WTC11 (cell line): ENCODE results near the gene ANKMY2.

Experiments used
- CTCF ChIP-seq: fragments of 200-600 bp; IDR thresholded peaks from 2 replicates; pipeline ENCODE4 v1.8.0; 2022; ENCODE audit warnings: antibody characterized with exemption
- FOXP4 ChIP-seq: sonication (generic); formaldehyde crosslinking; IDR thresholded peaks from 2 replicates; pipeline ENCODE4 v1.8.0; 2022; ENCODE audit warnings: mild to moderate bottlenecking, missing genetic modification reagents
- IRF2 ChIP-seq: sonication (generic); formaldehyde crosslinking; IDR thresholded peaks from 2 replicates; pipeline ENCODE4 v1.8.0; 2022; ENCODE audit warnings: low read depth, missing genetic modification reagents, borderline replicate concordance
- JUN ChIP-seq: sonication (generic); formaldehyde crosslinking; IDR thresholded peaks from 2 replicates; pipeline ENCODE4 v1.8.0; 2023; ENCODE audit warnings: mild to moderate bottlenecking, missing genetic modification reagents
- NFE2L1 ChIP-seq: sonication (generic); formaldehyde crosslinking; IDR thresholded peaks from 2 replicates; pipeline ENCODE4 v1.8.1; 2023; ENCODE audit warnings: missing genetic modification reagents
- NFYB ChIP-seq: sonication (generic); formaldehyde crosslinking; conservative IDR thresholded peaks from 2 replicates; pipeline ENCODE4 v1.8.0; 2022; ENCODE audit warnings: low read depth, missing genetic modification reagents
- NR1H2 ChIP-seq: sonication (generic); formaldehyde crosslinking; IDR thresholded peaks from 2 replicates; pipeline ENCODE4 v1.9.0; 2021; ENCODE audit warnings: mild to moderate bottlenecking, moderate library complexity, missing genetic modification reagents
- SP1 ChIP-seq: sonication (generic); formaldehyde crosslinking; conservative IDR thresholded peaks from 2 replicates; pipeline ENCODE4 v1.8.1; 2022; ENCODE audit warnings: missing genetic modification reagents
- ZBTB43 ChIP-seq: sonication (generic); formaldehyde crosslinking; IDR thresholded peaks from 2 replicates; pipeline ENCODE4 v1.8.1; 2023; ENCODE audit warnings: mild to moderate bottlenecking, missing genetic modification reagents
- ZNF232 ChIP-seq: sonication (generic); formaldehyde crosslinking; IDR thresholded peaks from 2 replicates; pipeline ENCODE4 v1.8.0; 2022; ENCODE audit warnings: mild to moderate bottlenecking, missing genetic modification reagents
- ZNF416 ChIP-seq: fragments of 250-450 bp; sonication (Bioruptor Pico); IDR thresholded peaks from 2 replicates; pipeline ENCODE4 v1.9.0; 2021; ENCODE audit warnings: mild to moderate bottlenecking, inconsistent platforms

- TF ChIP-seq NFYB (CRISPR knock-in tag) (no peak), CTCF (no peak), ZBTB43 (CRISPR knock-in tag) (no peak), NR1H2 (CRISPR knock-in tag) (no peak), NFE2L1 (CRISPR knock-in tag) (no peak), ZNF416 (no peak), ZNF232 (CRISPR knock-in tag) (no peak), SP1 (no peak), IRF2 (CRISPR knock-in tag) (no peak), FOXP4 (no peak), JUN (CRISPR knock-in tag) (no peak)
Measured at GRCh38 chr7:16611711-16612110, 33.8 kb downstream of the ANKMY2 start.
